ENCODE measurements around the gene SRCIN1. TPM values are rescaled to one million over a fixed set of nuclear protein-coding genes. Genes with fewer than 3 reads are reported as not detected.

The SRCIN1 gene
- total RNA-seq, 1 experiment from 2014 or later = 6.9 TPM

DNA sequence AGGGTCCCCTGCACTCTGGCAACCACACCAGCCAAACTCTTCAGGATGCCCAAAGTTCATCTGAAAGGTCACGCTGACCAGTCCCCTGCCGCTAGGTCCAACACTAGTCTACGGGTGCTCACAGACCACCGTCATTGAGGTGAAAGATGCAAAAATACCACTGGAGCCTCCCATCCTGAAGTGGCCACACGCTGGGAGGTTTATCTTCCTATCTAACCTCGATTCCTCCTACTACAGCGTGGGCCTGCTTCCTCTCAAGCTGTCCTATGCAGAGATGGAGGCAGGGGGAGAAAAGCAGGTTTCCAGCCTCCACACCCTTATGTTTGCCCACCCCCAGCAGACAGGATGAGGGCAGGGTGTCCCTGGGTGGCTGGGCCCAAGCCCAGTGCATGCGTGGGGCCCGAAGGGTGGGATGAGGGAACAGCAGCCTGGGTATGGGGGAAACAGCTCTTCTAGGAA is 6.3 kb downstream of the SRCIN1 start:
- no peak overlapping the region for H4K91ac ChIP-seq (ENCODE audit: insufficient read length, low read depth, low read length)
- no peak overlapping the region for H2BK20ac ChIP-seq (ENCODE audit: low read depth, low read length, poor library complexity, severe bottlenecking)
- no peak overlapping the region for H3K14ac ChIP-seq (ENCODE audit: insufficient read depth, low read length)
- peaks cover 18% of the 10 kb centered on the region; the same call in 1 of the 2 replicates for H3K27me3 ChIP-seq (ENCODE audit: insufficient read depth, low read length)
- H4K8ac ChIP-seq (replicated peaks; ENCODE audit: insufficient read length, low read depth, low read length) = no peak overlapping the region
- no peak overlapping the region for H3K4ac ChIP-seq (ENCODE audit: low read depth, low read length)
- no peak overlapping the region for H3K9ac ChIP-seq (ENCODE audit: extremely low read depth, insufficient read length, low read length)
- H2AFZ ChIP-seq (ENCODE audit: low read length) = no peak overlapping the region
- H4K5ac ChIP-seq (ENCODE audit: insufficient read length, low read depth, low read length) = no peak overlapping the region
- peak overlapping the region in 1 of 2 experiments; percentile 51; a peak in 3 of 5 replicates for H3K4me3 Mint-ChIP-seq
- peaks cover 4% of the 10 kb centered on the region for H4K20me1 ChIP-seq (ENCODE audit: control insufficient read depth, insufficient read depth, insufficient read length)
- H3K27ac ChIP-seq (ENCODE audit: insufficient read length, low read depth, low read length) = no peak overlapping the region
- H3K9me3 Mint-ChIP-seq = no peaks in the 10 kb centered on the region
- no peak overlapping the region for H2BK12ac ChIP-seq (ENCODE audit: insufficient read length, low read depth, low read length)
- no peak overlapping the region for H3K56ac ChIP-seq (ENCODE audit: insufficient read length, low read depth, low read length)
- H3K23ac ChIP-seq (ENCODE audit: insufficient read length, low read depth, low read length) = no peak overlapping the region
- H3K36me3 Mint-ChIP-seq (ENCODE audit: insufficient read depth in 1 of 3, low read depth in 3 of 3) = no peaks in the 10 kb centered on the region; a peak in 1 of 7 replicates
- H2BK120ac ChIP-seq (ENCODE audit: low read depth, low read length, poor library complexity, severe bottlenecking) = no peak overlapping the region
- H3K23me2 ChIP-seq (ENCODE audit: insufficient read length, low read depth, low read length, poor library complexity, severe bottlenecking) = peaks cover 15% of the 10 kb centered on the region
- H3K79me2 ChIP-seq (ENCODE audit: insufficient read depth, low read length) = no peaks in the 10 kb centered on the region
- peaks cover 26% of the 10 kb centered on the region for H3K4me1 ChIP-seq (ENCODE audit: insufficient read depth, low read length)
- H2BK15ac ChIP-seq (ENCODE audit: low read depth, low read length) = no peak overlapping the region
- no peak overlapping the region for H3T11ph ChIP-seq (ENCODE audit: low read length)
- H3K18ac ChIP-seq (ENCODE audit: insufficient read length, low read depth, low read length) = no peak overlapping the region
- no peak for DNase-seq
- peaks cover 84 to 94% of the 10 kb centered on the region in 2 experiments for H3K4me1 Mint-ChIP-seq
- no peaks in the 10 kb centered on the region for H3K79me1 ChIP-seq (ENCODE audit: insufficient read depth, low read depth, low read length, poor library complexity, severe bottlenecking)
- no peak overlapping the region for H3K4me2 ChIP-seq (ENCODE audit: insufficient read depth, insufficient read length, low read length)
- H3K27ac Mint-ChIP-seq = 0 out of 7 replicates have a peak overlapping the region, but pooled peaks of 1 of the 3 experiments have one; percentile 32
- peaks cover 57% of the 10 kb centered on the region for H3K27me3 Mint-ChIP-seq (ENCODE audit: low read depth)
- no CpG with 5 or more reads among the region's 9 CpGs for WGBS (ENCODE audit: extremely low coverage, insufficient read length, low lambda C conversion rate)
- TF ChIP-seq, protein P1, sequence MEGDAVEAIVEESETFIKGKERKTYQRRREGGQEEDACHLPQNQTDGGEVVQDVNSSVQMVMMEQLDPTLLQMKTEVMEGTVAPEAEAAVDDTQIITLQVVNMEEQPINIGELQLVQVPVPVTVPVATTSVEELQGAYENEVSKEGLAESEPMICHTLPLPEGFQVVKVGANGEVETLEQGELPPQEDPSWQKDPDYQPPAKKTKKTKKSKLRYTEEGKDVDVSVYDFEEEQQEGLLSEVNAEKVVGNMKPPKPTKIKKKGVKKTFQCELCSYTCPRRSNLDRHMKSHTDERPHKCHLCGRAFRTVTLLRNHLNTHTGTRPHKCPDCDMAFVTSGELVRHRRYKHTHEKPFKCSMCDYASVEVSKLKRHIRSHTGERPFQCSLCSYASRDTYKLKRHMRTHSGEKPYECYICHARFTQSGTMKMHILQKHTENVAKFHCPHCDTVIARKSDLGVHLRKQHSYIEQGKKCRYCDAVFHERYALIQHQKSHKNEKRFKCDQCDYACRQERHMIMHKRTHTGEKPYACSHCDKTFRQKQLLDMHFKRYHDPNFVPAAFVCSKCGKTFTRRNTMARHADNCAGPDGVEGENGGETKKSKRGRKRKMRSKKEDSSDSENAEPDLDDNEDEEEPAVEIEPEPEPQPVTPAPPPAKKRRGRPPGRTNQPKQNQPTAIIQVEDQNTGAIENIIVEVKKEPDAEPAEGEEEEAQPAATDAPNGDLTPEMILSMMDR (conservative IDR thresholded peaks at IDR 0.05) = no peak
- H2BK5ac ChIP-seq (ENCODE audit: insufficient read length, low read length) = no peak overlapping the region
- H2AK5ac ChIP-seq (ENCODE audit: insufficient read length, low read length) = no peak overlapping the region
- no peaks in the 10 kb centered on the region for H3K9me3 ChIP-seq (ENCODE audit: control insufficient read depth, low read depth, low read length)

All from H9 (cell line).